K562 (cell line): ENCODE measurements around the gene RELA. TPM values are rescaled to one million over a fixed set of nuclear protein-coding genes. Genes with fewer than 3 reads are reported as not detected.

Experiments
- CBX3 ChIP-seq, 2 experiments: IDR thresholded peaks; 1 replicate in 1 of 2; 2 replicates in 1 of 2; pipeline ENCODE4 v1.6.1; 2012; ENCODE audit warnings: inconsistent platforms in 2 of 2, low read length in 2 of 2, borderline replicate concordance in 1 of 2, control low read depth in 1 of 2
- CBX5 ChIP-seq: IDR thresholded peaks from 2 replicates; pipeline ENCODE4 v1.6.1; 2014; ENCODE audit warnings: low read depth, borderline replicate concordance
- FOXK1 ChIP-seq: sonication (generic); formaldehyde crosslinking; IDR thresholded peaks from 2 replicates; pipeline ENCODE4 v1.8.0; 2022; ENCODE audit warnings: missing genetic modification reagents, mild to moderate bottlenecking, borderline replicate concordance
- GATA2 ChIP-seq: sonication (generic); formaldehyde crosslinking; IDR thresholded peaks from 2 replicates; pipeline ENCODE4 v1.4.0; 2020; ENCODE audit warnings: mild to moderate bottlenecking, missing genetic modification reagents
- L3MBTL2 ChIP-seq: fragments of 450-650 bp; IDR thresholded peaks from 2 replicates; pipeline ENCODE4 v1.6.1; 2016; ENCODE audit warnings: mild to moderate bottlenecking, moderate library complexity
- MEF2A ChIP-seq: IDR thresholded peaks from 2 replicates; pipeline ENCODE4 v1.6.1; 2011; ENCODE audit warnings: low read depth, mild to moderate bottlenecking, low read length, moderate library complexity; ENCODE audit not compliant: control insufficient read depth
- NCOA2 ChIP-seq, 2 experiments: fragments of 450-650 bp; IDR thresholded peaks; 2 replicates each; pipeline ENCODE4 v1.6.1; 2018; ENCODE audit warnings: mild to moderate bottlenecking in 2 of 2, moderate library complexity in 1 of 2; ENCODE audit not compliant: partially characterized antibody in 2 of 2
- PRPF4 ChIP-seq: fragments of 200-400 bp; formaldehyde crosslinking; IDR thresholded peaks from one replicate; pipeline ENCODE4 v1.6.1; 2017; ENCODE audit warnings: low read length, low read depth, mild to moderate bottlenecking; ENCODE audit not compliant: insufficient read depth, poor library complexity, severe bottlenecking
- SMARCB1 ChIP-seq: IDR thresholded peaks from 2 replicates; pipeline ENCODE4 v1.6.1; 2011; ENCODE audit warnings: improper control_type of control experiment, low read depth; ENCODE audit not compliant: insufficient read length
- SREBF1 ChIP-seq: fragments of 150-350 bp; IDR thresholded peaks from 2 replicates; pipeline ENCODE4 v1.6.1; 2014; ENCODE audit warnings: antibody characterized with exemption, low read depth, low read length, borderline replicate concordance
- TAF15 ChIP-seq: fragments of 200-400 bp; formaldehyde crosslinking; IDR thresholded peaks from 2 replicates; pipeline ENCODE4 v1.6.1; 2017; ENCODE audit warnings: mild to moderate bottlenecking, low read depth, low read length, moderate library complexity
- ZBTB40 ChIP-seq, 2 experiments: fragments of 450-650 bp in 1 of 2; sonication (generic) in 1 of 2; formaldehyde crosslinking in 1 of 2; IDR thresholded peaks; 2 replicates each; pipeline versions ENCODE4 v1.7.1 to v1.9.0; 2016 to 2022; ENCODE audit warnings: inconsistent platforms in 1 of 2, mild to moderate bottlenecking in 1 of 2, missing genetic modification reagents in 1 of 2
- ZBTB7A ChIP-seq: IDR thresholded peaks from 2 replicates; pipeline ENCODE4 v1.6.1; 2011; ENCODE audit warnings: low read depth, mild to moderate bottlenecking, low read length, moderate library complexity, borderline replicate concordance; ENCODE audit not compliant: control insufficient read depth
- ZNF57 ChIP-seq: fragments of 450-650 bp; formaldehyde crosslinking; IDR thresholded peaks from 2 replicates; pipeline ENCODE4 v1.4.0; 2020; ENCODE audit warnings: mild to moderate bottlenecking, moderate library complexity
- polyA plus RNA-seq, 8 experiments: library from polyadenylated mRNA; depleted of rRNA in 4 of 8; stranded (reverse) in 5 of 8; unstranded in 3 of 8; fragments of >200 nt; fragmentation: Nextera tagmentation in 2 of 8; fragmentation: Illumina TruSeq in 1 of 8; extraction: Ambion mirVana in 2 of 8; extraction: Trizol in 1 of 8; gene quantifications; 2 replicates each; pipeline versions ENCODE4 v1.2.1 to v1.2.3, GENCODE V29; 2011 to 2014; ENCODE audit warnings: inconsistent platforms in 1 of 8, missing spikeins in 1 of 8
- total RNA-seq, 7 experiments: library from RNA; depleted of rRNA in 6 of 7; stranded (reverse); fragments of >200 nt in 6 of 7; fragmentation: Illumina TruSeq in 2 of 7; extraction: Trizol in 2 of 7; gene quantifications; 2 replicates each; pipeline versions ENCODE4 v1.2.1 to v1.2.3, GENCODE V29; 2011 to 2021; ENCODE audit warnings: low replicate concordance in 1 of 7
- TF ChIP-seq, protein P1 (sequence below): fragments of 200-800 bp; sonication (Bioruptor generic); IDR thresholded peaks from 2 replicates; pipeline ENCODE4 v1.6.1; 2017; ENCODE audit warnings: missing genetic modification characterization, missing compliant biosample characterization

Gene RELA
- total and polyA plus RNA-seq, 9 of the 15 experiments (the other 6 are each of a cell fraction or from before 2014, with no cell fraction given) = 6.0 to 67.4 (median 20.6) TPM

DNA sequence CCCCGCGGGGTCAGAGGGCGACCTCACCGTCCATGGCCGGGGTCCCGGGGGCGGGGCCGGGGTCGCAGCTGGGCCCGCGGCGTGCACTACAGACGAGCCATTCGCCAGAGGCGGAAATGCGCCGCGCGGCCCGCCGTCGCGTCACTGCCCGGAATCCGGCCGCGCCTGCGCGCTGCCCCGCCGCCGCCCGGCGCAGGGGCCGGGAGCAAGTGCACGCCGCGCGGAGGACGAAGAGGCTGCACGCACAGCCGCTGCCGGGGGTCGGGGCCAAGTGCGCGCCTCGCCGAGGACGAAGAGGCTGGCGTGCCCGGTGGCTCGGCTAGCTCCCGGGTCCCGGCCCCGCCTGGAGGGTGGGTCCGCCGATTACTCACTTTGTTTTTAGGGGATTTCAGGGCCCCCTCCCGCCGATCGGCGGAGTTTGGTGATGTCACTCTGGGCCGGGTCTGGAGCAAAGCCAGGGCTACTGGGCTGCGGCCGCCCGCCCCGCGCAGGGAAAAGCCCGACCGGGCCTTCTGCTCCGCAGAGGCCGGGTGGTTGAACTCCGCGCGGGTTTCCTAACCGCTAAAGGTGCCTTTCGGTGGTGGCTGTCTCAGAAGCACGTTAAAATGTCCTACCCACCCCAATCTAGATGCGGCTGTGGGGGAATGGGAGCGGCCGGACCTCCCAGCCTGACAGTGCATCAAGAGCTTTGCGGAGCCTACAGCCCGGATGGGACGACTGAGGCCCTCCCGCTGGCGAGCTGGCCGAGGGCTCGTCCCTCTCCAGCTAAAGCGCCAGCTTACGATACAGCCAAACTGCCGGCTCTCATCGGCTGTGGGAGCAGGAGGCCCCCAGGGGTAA is at the start of gene RELA (continued):
- TF ChIP-seq ZBTB40 (IDR thresholded peaks at IDR 0.05) = 0 out of 2 replicates have a peak, but pooled peaks have one; percentile 28
- no peak for TF ChIP-seq ZBTB40 (CRISPR knock-in tag; IDR thresholded peaks at IDR 0.05)
- TF ChIP-seq, protein P1, sequence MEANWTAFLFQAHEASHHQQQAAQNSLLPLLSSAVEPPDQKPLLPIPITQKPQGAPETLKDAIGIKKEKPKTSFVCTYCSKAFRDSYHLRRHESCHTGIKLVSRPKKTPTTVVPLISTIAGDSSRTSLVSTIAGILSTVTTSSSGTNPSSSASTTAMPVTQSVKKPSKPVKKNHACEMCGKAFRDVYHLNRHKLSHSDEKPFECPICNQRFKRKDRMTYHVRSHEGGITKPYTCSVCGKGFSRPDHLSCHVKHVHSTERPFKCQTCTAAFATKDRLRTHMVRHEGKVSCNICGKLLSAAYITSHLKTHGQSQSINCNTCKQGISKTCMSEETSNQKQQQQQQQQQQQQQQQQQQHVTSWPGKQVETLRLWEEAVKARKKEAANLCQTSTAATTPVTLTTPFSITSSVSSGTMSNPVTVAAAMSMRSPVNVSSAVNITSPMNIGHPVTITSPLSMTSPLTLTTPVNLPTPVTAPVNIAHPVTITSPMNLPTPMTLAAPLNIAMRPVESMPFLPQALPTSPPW (CRISPR knock-in tag) = peak; percentile 82
- TF ChIP-seq L3MBTL2 = peak; percentile 57; the same call in 1 of the 2 replicates
- no peak for TF ChIP-seq SREBF1
- 0 out of 2 replicates have a peak, but pooled peaks have one; percentile 1 for TF ChIP-seq MEF2A
- TF ChIP-seq PRPF4 = no peak
- TF ChIP-seq ZNF57 (CRISPR knock-in tag) = no peak
- no peak for TF ChIP-seq FOXK1 (CRISPR knock-in tag)
- TF ChIP-seq TAF15 = no peak
- no peak for TF ChIP-seq CBX5
- no peak for TF ChIP-seq SMARCB1
- peak in 1 of 2 experiments; percentile 98 for TF ChIP-seq NCOA2 (IDR thresholded peaks at IDR 0.05; ENCODE audit: partially characterized antibody in 2 of 2)
- TF ChIP-seq GATA2 = no peak
- peak; percentile 68; the same call in 1 of the 2 replicates for TF ChIP-seq ZBTB7A
- TF ChIP-seq CBX3 (IDR thresholded peaks at IDR 0.05; ENCODE audit: borderline replicate concordance in 1 of 2, low read length in 2 of 2) = peak in 1 of 2 experiments; percentile 33; a peak in 1 of 3 replicates
